ENCODE measurements around the gene DCLK2. TPM values are rescaled to one million over a fixed set of nuclear protein-coding genes. Genes with fewer than 3 reads are reported as not detected.

Gene DCLK2
- total RNA-seq, 2 donors from 2014 or later, result 0.20 to 0.42 TPM

DNA sequence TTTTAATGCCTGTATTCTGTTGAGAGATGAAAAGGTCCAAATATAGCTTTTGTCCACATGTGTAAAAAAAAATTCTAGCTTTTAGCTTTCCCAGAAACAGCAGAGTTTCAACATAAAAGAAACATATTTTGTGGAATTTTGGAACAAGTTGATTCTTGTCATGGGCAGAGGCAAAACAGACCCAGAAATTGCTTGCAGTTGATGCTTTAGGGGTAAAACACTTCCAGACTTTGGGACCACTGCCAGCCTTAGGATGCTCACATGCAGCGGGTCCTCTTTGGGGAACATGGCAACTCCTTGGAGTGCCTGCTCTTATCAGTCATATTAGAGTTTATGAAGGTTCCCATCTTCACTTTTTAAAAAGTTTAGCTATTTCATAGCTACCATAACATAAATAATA lies 30.4 kb downstream of the DCLK2 start:
- Mint-ChIP-seq H3K4me3 (no peak overlapping the region), H3K9me3 (peaks cover under 1% of the 10 kb centered on the region), H3K36me3 (ENCODE audit: low read depth) (no peaks in the 10 kb centered on the region), H3K4me1 (no peaks in the 10 kb centered on the region), H3K27ac (no peak overlapping the region), H3K27me3 (ENCODE audit: insufficient read depth) (no peaks in the 10 kb centered on the region)
- no peaks in the 10 kb centered on the region for H3K36me3 ChIP-seq (ENCODE audit: control insufficient read depth, insufficient read depth, low read length)
- no peaks in the 10 kb centered on the region for H3K27me3 ChIP-seq (ENCODE audit: control insufficient read depth, insufficient read depth, low read length, poor library complexity, severe bottlenecking)
- no peaks in the 10 kb centered on the region for H3K4me1 ChIP-seq (ENCODE audit: control insufficient read depth, insufficient read depth, low read length)
- WGBS, 2 experiments (ENCODE audit: insufficient coverage in 1 of 2, insufficient read length in 1 of 2), result 90% methylated on average over 1 of the region's 1 CpG; no CpG with 5 or more reads in 1 of the 2 experiments
- peaks cover 3% of the 10 kb centered on the region for H3K9me3 ChIP-seq (ENCODE audit: control insufficient read depth, low read length)
- H3K9ac ChIP-seq (ENCODE audit: extremely low read depth, low read length, poor library complexity, severe bottlenecking), result no peak overlapping the region
- TF ChIP-seq, protein P1, sequence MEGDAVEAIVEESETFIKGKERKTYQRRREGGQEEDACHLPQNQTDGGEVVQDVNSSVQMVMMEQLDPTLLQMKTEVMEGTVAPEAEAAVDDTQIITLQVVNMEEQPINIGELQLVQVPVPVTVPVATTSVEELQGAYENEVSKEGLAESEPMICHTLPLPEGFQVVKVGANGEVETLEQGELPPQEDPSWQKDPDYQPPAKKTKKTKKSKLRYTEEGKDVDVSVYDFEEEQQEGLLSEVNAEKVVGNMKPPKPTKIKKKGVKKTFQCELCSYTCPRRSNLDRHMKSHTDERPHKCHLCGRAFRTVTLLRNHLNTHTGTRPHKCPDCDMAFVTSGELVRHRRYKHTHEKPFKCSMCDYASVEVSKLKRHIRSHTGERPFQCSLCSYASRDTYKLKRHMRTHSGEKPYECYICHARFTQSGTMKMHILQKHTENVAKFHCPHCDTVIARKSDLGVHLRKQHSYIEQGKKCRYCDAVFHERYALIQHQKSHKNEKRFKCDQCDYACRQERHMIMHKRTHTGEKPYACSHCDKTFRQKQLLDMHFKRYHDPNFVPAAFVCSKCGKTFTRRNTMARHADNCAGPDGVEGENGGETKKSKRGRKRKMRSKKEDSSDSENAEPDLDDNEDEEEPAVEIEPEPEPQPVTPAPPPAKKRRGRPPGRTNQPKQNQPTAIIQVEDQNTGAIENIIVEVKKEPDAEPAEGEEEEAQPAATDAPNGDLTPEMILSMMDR (conservative IDR thresholded peaks at IDR 0.05), result no peak
- no peak overlapping the region for H3K27ac ChIP-seq (ENCODE audit: low read depth, low read length)
- H3K4me3 ChIP-seq (ENCODE audit: low read length), result no peak overlapping the region
- DNase-seq, result no peak

DNA sequence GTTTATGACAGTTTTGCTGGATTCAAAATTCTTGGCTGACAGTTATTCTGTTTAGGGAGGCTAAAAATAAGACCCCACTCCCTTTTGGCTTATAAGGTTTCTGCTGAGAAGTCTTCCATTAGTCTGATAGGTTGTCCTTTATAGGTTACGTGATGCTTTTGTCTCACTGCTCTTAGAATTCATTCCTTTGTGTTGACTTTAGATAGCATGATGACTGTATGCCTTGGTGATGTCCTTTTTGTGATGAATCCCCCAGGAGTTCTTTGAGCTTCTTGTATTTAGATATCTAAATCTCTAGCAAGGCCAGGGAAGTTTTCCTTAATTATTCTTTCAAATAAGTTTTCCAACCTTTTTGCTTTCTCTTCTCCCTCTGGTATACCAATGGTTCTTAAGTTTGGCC lies 36.4 kb downstream of the DCLK2 start:
- H3K27ac ChIP-seq (ENCODE audit: low read depth, low read length), result no peak overlapping the region
- no peaks in the 10 kb centered on the region for H3K4me1 ChIP-seq (ENCODE audit: control insufficient read depth, insufficient read depth, low read length)
- Mint-ChIP-seq H3K27ac (no peak overlapping the region), H3K9me3 (peaks cover 12% of the 10 kb centered on the region), H3K36me3 (ENCODE audit: low read depth) (no peaks in the 10 kb centered on the region), H3K4me1 (peaks cover 3% of the 10 kb centered on the region), H3K27me3 (ENCODE audit: insufficient read depth) (peaks cover 2% of the 10 kb centered on the region), H3K4me3 (no peak overlapping the region)
- no peak for DNase-seq
- peak overlapping the region; percentile 50 for H3K4me3 ChIP-seq (ENCODE audit: low read length)
- 40 to 70% methylated on average over 1 of the region's 1 CpG for WGBS, 2 experiments (ENCODE audit: insufficient coverage in 1 of 2, insufficient read length in 1 of 2)
- no peak overlapping the region for H3K9ac ChIP-seq (ENCODE audit: extremely low read depth, low read length, poor library complexity, severe bottlenecking)
- peaks cover 20% of the 10 kb centered on the region for H3K9me3 ChIP-seq (ENCODE audit: control insufficient read depth, low read length)
- H3K36me3 ChIP-seq (ENCODE audit: control insufficient read depth, insufficient read depth, low read length), result no peaks in the 10 kb centered on the region
- H3K27me3 ChIP-seq (ENCODE audit: control insufficient read depth, insufficient read depth, low read length, poor library complexity, severe bottlenecking), result no peaks in the 10 kb centered on the region
- TF ChIP-seq, protein P1 (conservative IDR thresholded peaks at IDR 0.05), result no peak

DNA sequence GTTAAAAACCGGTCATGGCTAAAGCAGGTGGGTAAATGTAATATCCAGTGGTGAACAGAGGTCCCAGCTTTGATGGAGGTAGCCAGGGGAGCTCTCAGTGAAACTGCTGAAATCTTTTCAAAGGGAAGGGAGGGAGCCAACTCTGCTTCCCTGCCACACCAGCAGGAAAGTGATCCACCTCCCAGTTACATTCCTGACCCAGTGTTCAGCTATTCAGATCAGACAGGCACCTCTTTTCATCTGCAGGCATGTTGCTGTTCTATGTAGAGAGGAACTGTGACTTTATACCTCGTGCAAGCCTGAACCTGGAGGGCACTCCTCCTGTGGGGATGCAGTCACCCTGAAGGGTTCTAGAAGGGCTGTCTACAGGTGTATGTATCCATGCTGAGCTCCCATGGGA lies 37.6 kb downstream of the DCLK2 start:
- H3K9me3 Mint-ChIP-seq, result peaks cover 12% of the 10 kb centered on the region
- H3K27me3 ChIP-seq (ENCODE audit: control insufficient read depth, insufficient read depth, low read length, poor library complexity, severe bottlenecking), result no peaks in the 10 kb centered on the region
- H3K4me1 ChIP-seq (ENCODE audit: control insufficient read depth, insufficient read depth, low read length), result no peaks in the 10 kb centered on the region
- no peaks in the 10 kb centered on the region for H3K36me3 Mint-ChIP-seq (ENCODE audit: low read depth)
- H3K36me3 ChIP-seq (ENCODE audit: control insufficient read depth, insufficient read depth, low read length), result no peaks in the 10 kb centered on the region
- H3K4me3 Mint-ChIP-seq, result no peak overlapping the region
- DNase-seq, result no peak
- H3K4me3 ChIP-seq (ENCODE audit: low read length), result no peak overlapping the region
- no peak overlapping the region for H3K27ac Mint-ChIP-seq
- TF ChIP-seq, protein P1 (conservative IDR thresholded peaks at IDR 0.05), result no peak
- 96 to 100% methylated on average over 1 to 2 of the region's 2 CpGs for WGBS, 2 experiments (ENCODE audit: insufficient coverage in 1 of 2, insufficient read length in 1 of 2)
- H3K9me3 ChIP-seq (ENCODE audit: control insufficient read depth, low read length), result peaks cover 20% of the 10 kb centered on the region
- peaks cover 2% of the 10 kb centered on the region for H3K27me3 Mint-ChIP-seq (ENCODE audit: insufficient read depth)
- H3K27ac ChIP-seq (ENCODE audit: low read depth, low read length), result no peak overlapping the region
- H3K9ac ChIP-seq (ENCODE audit: extremely low read depth, low read length, poor library complexity, severe bottlenecking), result no peak overlapping the region
- H3K4me1 Mint-ChIP-seq, result peaks cover 3% of the 10 kb centered on the region

Data from endodermal cell (in vitro differentiated cells).